H9 (cell line): ENCODE results near the gene OPN4. TPM values are rescaled to one million over a fixed set of nuclear protein-coding genes. Genes with fewer than 3 reads are reported as not detected.

Experiments used
- DNase-seq: peaks from one replicate; pipeline ENCODE4 v3.0.0-alpha.2; 2017
- H2AFZ ChIP-seq: one replicate; pipeline ENCODE4 v1.6.1; 2013; ENCODE audit warnings: mild to moderate bottlenecking, low read length, control low read depth, moderate library complexity
- H2AK5ac ChIP-seq: 2 replicates; pipeline ENCODE4 v1.6.1; 2013; ENCODE audit warnings: low read length, control low read depth, mixed read lengths; ENCODE audit not compliant: insufficient read length
- H2BK120ac ChIP-seq: one replicate; pipeline ENCODE4 v1.6.1; 2013; ENCODE audit warnings: low read depth, mild to moderate bottlenecking, low read length, control low read depth, inconsistent platforms; ENCODE audit not compliant: poor library complexity, severe bottlenecking
- H2BK12ac ChIP-seq: 2 replicates; pipeline ENCODE4 v1.6.1; 2013; ENCODE audit warnings: low read length, control low read depth, mixed read lengths, low read depth; ENCODE audit not compliant: insufficient read length
- H2BK15ac ChIP-seq: 2 replicates; pipeline ENCODE4 v1.6.1; 2013; ENCODE audit warnings: low read depth, low read length, control low read depth
- H2BK20ac ChIP-seq: one replicate; pipeline ENCODE4 v1.6.1; 2013; ENCODE audit warnings: low read depth, mild to moderate bottlenecking, low read length, control low read depth, inconsistent platforms; ENCODE audit not compliant: poor library complexity, severe bottlenecking
- H2BK5ac ChIP-seq: 2 replicates; pipeline ENCODE4 v1.6.1; 2013; ENCODE audit warnings: low read length, control low read depth, mixed read lengths; ENCODE audit not compliant: insufficient read length
- H3K14ac ChIP-seq: 2 replicates; pipeline ENCODE4 v1.6.1; 2013; ENCODE audit warnings: low read length, control low read depth; ENCODE audit not compliant: insufficient read depth
- H3K18ac ChIP-seq: 2 replicates; pipeline ENCODE4 v1.6.1; 2013; ENCODE audit warnings: low read depth, mild to moderate bottlenecking, mixed read lengths, low read length, control low read depth; ENCODE audit not compliant: insufficient read length
- H3K23ac ChIP-seq: 2 replicates; pipeline ENCODE4 v1.6.1; 2013; ENCODE audit warnings: low read length, control low read depth, mixed read lengths, low read depth; ENCODE audit not compliant: insufficient read length
- H3K23me2 ChIP-seq: 2 replicates; pipeline ENCODE4 v1.6.1; 2013; ENCODE audit warnings: low read depth, mild to moderate bottlenecking, mixed read lengths, low read length, control low read depth; ENCODE audit not compliant: insufficient read length, poor library complexity, severe bottlenecking
- H3K27ac ChIP-seq: 2 replicates; pipeline ENCODE4 v1.5.1; 2013; ENCODE audit warnings: low read length, control low read depth, mixed read lengths, low read depth; ENCODE audit not compliant: insufficient read length
- H3K27me3 ChIP-seq: 2 replicates; pipeline ENCODE4 v1.6.1; 2013; ENCODE audit warnings: low read length, control low read depth, inconsistent platforms; ENCODE audit not compliant: insufficient read depth
- H3K4ac ChIP-seq: 2 replicates; pipeline ENCODE4 v1.6.1; 2013; ENCODE audit warnings: low read depth, mild to moderate bottlenecking, control low read depth, inconsistent platforms, low read length, moderate library complexity
- H3K4me1 ChIP-seq: 2 replicates; pipeline ENCODE4 v1.6.1; 2013; ENCODE audit warnings: low read length, control low read depth, inconsistent platforms; ENCODE audit not compliant: insufficient read depth
- H3K4me2 ChIP-seq: 2 replicates; pipeline ENCODE4 v1.6.1; 2013; ENCODE audit warnings: low read length, control low read depth, mixed read lengths; ENCODE audit not compliant: insufficient read length, insufficient read depth
- H3K56ac ChIP-seq: 2 replicates; pipeline ENCODE4 v1.6.1; 2013; ENCODE audit warnings: low read depth, mild to moderate bottlenecking, mixed read lengths, low read length, control low read depth; ENCODE audit not compliant: insufficient read length
- H3K79me1 ChIP-seq: 2 replicates; pipeline ENCODE4 v1.6.1; 2013; ENCODE audit warnings: low read depth, mild to moderate bottlenecking, moderate library complexity, low read length, control low read depth, inconsistent platforms; ENCODE audit not compliant: insufficient read depth, poor library complexity, severe bottlenecking
- H3K79me2 ChIP-seq: 2 replicates; pipeline ENCODE4 v1.6.1; 2013; ENCODE audit warnings: low read length, control low read depth, inconsistent platforms; ENCODE audit not compliant: insufficient read depth
- H3K9ac ChIP-seq: 2 replicates; pipeline ENCODE4 v1.6.1; 2013; ENCODE audit warnings: low read length, control low read depth, mixed read lengths; ENCODE audit not compliant: insufficient read length; ENCODE audit errors: extremely low read depth
- H3K9me3 ChIP-seq: one replicate; pipeline ENCODE4 v1.6.1; 2013; ENCODE audit warnings: low read depth, low read length, inconsistent platforms; ENCODE audit not compliant: control insufficient read depth
- H3T11ph ChIP-seq: one replicate; pipeline ENCODE4 v1.6.1; 2013; ENCODE audit warnings: mild to moderate bottlenecking, low read length, control low read depth, inconsistent platforms
- H4K20me1 ChIP-seq: one replicate; pipeline ENCODE4 v1.6.1; 2013; ENCODE audit not compliant: control insufficient read depth, insufficient read length, insufficient read depth
- H4K5ac ChIP-seq: 2 replicates; pipeline ENCODE4 v1.6.1; 2013; ENCODE audit warnings: low read depth, mild to moderate bottlenecking, mixed read lengths, low read length, control low read depth; ENCODE audit not compliant: insufficient read length
- H4K8ac ChIP-seq: replicated peaks from 2 replicates; pipeline ENCODE4 v1.6.1; 2013; ENCODE audit warnings: low read length, control low read depth, mixed read lengths, low read depth; ENCODE audit not compliant: insufficient read length
- H4K91ac ChIP-seq: 2 replicates; pipeline ENCODE4 v1.6.1; 2013; ENCODE audit warnings: low read depth, mild to moderate bottlenecking, moderate library complexity, mixed read lengths, low read length, control low read depth; ENCODE audit not compliant: insufficient read length
- H3K27ac Mint-ChIP-seq, 3 experiments: 2 replicates in 2 of 3; 3 replicates in 1 of 3; pipeline ENCODE4 v1.8.0; 2020 to 2021; ENCODE audit warnings: mixed read lengths in 3 of 3, mild to moderate bottlenecking in 1 of 3, moderate library complexity in 1 of 3
- H3K27me3 Mint-ChIP-seq: 2 replicates; pipeline ENCODE4 v1.8.0; 2021; ENCODE audit warnings: low read depth, mild to moderate bottlenecking, moderate library complexity, mixed read lengths
- H3K36me3 Mint-ChIP-seq, 3 experiments: 2 replicates in 2 of 3; 3 replicates in 1 of 3; pipeline ENCODE4 v1.8.0; 2020 to 2021; ENCODE audit warnings: low read depth in 3 of 3, mixed read lengths in 3 of 3; ENCODE audit not compliant: insufficient read depth in 1 of 3
- H3K4me1 Mint-ChIP-seq, 2 experiments: 2 replicates each; pipeline ENCODE4 v1.8.0; 2020; ENCODE audit warnings: mixed read lengths in 2 of 2
- H3K4me3 Mint-ChIP-seq, 2 experiments: 2 replicates in 1 of 2; 3 replicates in 1 of 2; pipeline ENCODE4 v1.8.0; 2020 to 2021; ENCODE audit warnings: mild to moderate bottlenecking in 2 of 2, mixed read lengths in 2 of 2, moderate library complexity in 1 of 2
- H3K9me3 Mint-ChIP-seq, 2 experiments: 2 replicates in 1 of 2; 3 replicates in 1 of 2; pipeline ENCODE4 v1.8.0; 2020; ENCODE audit warnings: mild to moderate bottlenecking in 2 of 2, mixed read lengths in 2 of 2, moderate library complexity in 1 of 2
- CTCF ChIP-seq: fragments of 200-600 bp; sonication (generic); conservative IDR thresholded peaks from 3 replicates; pipeline ENCODE4 v1.8.0; 2021; ENCODE audit warnings: antibody characterized with exemption, mild to moderate bottlenecking
- WGBS: extraction: QIAGEN DNeasy Blood & Tissue Kit; methylation state at CpG from one replicate; pipeline ENCODE4 v1.1.7; 2013; ENCODE audit warnings: missing lambda C conversion rate, low lambda C conversion rate, mixed read lengths; ENCODE audit not compliant: insufficient read length; ENCODE audit errors: extremely low coverage; 5-methylcytosine and 5-hydroxymethylcytosine counted together
- total RNA-seq: library from RNA; stranded (reverse); gene quantifications from 2 replicates; pipeline ENCODE4 v1.2.1, GENCODE V29; 2021

Gene OPN4
- total RNA-seq, 1 experiment from 2014 or later: not detected

GRCh38 chr10:86703176-86703575 is 48.8 kb downstream of the OPN4 start:
- Histone ChIP-seq H2BK12ac (no peak overlapping the region), H3K79me1 (no peaks in the 10 kb centered on the region), H4K5ac (no peak overlapping the region), H3K9ac (no peak overlapping the region), H3K14ac (no peak overlapping the region), H2BK120ac (no peak overlapping the region), H4K8ac (no peak overlapping the region), H2BK20ac (no peak overlapping the region), H4K91ac (no peak overlapping the region), H3K79me2 (no peaks in the 10 kb centered on the region), H2BK5ac (no peak overlapping the region), H2AK5ac (no peak overlapping the region), H3K4ac (no peak overlapping the region), H3K4me1 (no peaks in the 10 kb centered on the region), H3T11ph (no peak overlapping the region), H3K18ac (no peak overlapping the region), H2AFZ (no peak overlapping the region), H3K23me2 (no peaks in the 10 kb centered on the region), H3K4me2 (no peak overlapping the region), H3K56ac (no peak overlapping the region), H3K23ac (no peak overlapping the region), H4K20me1 (no peaks in the 10 kb centered on the region), H2BK15ac (no peak overlapping the region), H3K27ac (no peak overlapping the region), H3K9me3 (no peaks in the 10 kb centered on the region), H3K27me3 (no peaks in the 10 kb centered on the region)
- H3K27ac Mint-ChIP-seq: no peak overlapping the region; a peak in 1 of 7 replicates
- no CpG with 5 or more reads among the region's 8 CpGs for WGBS
- TF ChIP-seq CTCF: no peak
- H3K9me3 Mint-ChIP-seq: no peaks in the 10 kb centered on the region; a peak in 2 of 5 replicates
- no peak for DNase-seq
- peaks cover 18 to 21% of the 10 kb centered on the region in 2 experiments for H3K4me1 Mint-ChIP-seq
- no peak overlapping the region for H3K4me3 Mint-ChIP-seq
- no peaks in the 10 kb centered on the region; the same call in 1 of the 2 replicates for H3K27me3 Mint-ChIP-seq
- no peaks in the 10 kb centered on the region for H3K36me3 Mint-ChIP-seq
